HG02571 (cell line): ENCODE data around the gene UBE2D2.

Experiments
- ATAC-seq: cut with Tn5 transposase; IDR thresholded peaks from one replicate; pipeline ENCODE4 v1.9.1; 2021; ENCODE audit warnings: mild to moderate bottlenecking, moderate library complexity; ENCODE audit not compliant: unreplicated experiment

UBE2D2 gene

DNA sequence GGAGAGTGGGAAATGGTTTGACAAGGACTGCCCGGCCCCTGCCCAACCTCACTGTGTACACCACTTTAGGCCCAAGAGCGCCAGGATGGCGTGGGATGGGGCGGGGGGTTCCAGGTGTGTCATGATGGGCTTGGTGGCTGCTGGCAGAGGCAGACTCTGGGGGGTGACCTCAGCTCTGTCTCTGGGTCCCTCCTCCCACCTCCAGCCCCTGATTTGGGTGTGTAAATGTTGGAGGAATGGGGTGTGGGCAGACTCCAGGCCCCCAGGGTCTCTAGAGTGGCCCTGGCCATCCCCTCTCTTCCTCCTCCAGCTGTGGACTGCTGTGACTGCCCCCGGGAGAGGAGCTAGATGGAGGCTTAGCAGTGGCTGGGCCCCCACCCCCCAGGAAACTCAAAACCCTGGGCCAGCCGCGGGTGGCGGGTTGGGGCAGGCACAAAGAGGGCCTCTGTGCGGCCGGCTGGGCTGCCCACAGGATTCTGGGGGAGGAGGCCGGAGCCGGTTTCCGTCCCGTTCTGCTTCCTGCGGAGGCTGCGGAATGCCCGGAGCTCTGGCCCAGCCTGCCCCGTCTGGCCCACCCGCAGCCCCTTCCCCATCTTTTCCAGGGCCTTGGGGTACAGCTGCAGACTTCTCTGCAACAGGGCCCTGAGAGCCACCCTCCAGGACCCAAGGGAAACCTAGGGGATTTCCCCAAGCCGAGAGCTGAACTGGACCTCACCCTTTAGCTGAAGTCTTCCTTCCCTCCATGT is 110.1 kb downstream of the UBE2D2 start:
- no peak for ATAC-seq

GRCh38 chr5:139675213-139675612 is 114.1 kb downstream of the UBE2D2 start:
- ATAC-seq, result no peak

- no peak for ATAC-seq
Observed at GRCh38 chr5:139675825-139676224, 114.7 kb downstream of the UBE2D2 start.

DNA sequence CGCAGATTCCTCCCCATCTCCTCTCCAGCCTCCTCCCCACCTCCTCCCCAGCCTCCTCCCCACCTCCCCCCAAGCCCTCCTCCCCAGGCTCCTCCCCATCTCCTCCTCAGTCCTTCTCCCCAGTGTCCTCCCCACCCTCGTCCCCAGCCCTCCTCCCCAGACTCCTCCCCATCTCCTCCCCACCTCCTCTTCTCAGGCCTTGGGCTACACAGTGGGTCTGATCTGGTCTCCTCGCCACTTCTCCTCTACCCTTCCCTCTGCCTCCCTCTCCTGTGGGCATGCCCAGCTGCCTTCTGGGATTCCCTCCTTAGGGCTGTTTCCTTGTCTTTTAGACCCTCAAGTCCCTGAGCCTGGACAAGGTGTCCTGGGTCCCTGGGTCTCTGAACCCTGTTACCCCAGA is 115.3 kb downstream of the UBE2D2 start:
- ATAC-seq, result no peak

GRCh38 chr5:139676951-139677735 is 116.0 kb downstream of the UBE2D2 start:
- ATAC-seq, result no peak
